PC-9 (cell line): ENCODE results near the gene GADD45G.

ENCODE experiments used
- EZH2 ChIP-seq: fragments of 200-600 bp; sonication (generic); IDR thresholded peaks from 2 replicates; pipeline ENCODE4 v1.8.0; 2017; ENCODE audit warnings: antibody characterized with exemption, low read depth
- TF ChIP-seq, protein P1 (sequence below): fragments of 200-600 bp; sonication (generic); conservative IDR thresholded peaks from 2 replicates; pipeline ENCODE4 v1.6.1; 2017; ENCODE audit warnings: mixed run types, antibody characterized with exemption, mild to moderate bottlenecking, moderate library complexity

DNA sequence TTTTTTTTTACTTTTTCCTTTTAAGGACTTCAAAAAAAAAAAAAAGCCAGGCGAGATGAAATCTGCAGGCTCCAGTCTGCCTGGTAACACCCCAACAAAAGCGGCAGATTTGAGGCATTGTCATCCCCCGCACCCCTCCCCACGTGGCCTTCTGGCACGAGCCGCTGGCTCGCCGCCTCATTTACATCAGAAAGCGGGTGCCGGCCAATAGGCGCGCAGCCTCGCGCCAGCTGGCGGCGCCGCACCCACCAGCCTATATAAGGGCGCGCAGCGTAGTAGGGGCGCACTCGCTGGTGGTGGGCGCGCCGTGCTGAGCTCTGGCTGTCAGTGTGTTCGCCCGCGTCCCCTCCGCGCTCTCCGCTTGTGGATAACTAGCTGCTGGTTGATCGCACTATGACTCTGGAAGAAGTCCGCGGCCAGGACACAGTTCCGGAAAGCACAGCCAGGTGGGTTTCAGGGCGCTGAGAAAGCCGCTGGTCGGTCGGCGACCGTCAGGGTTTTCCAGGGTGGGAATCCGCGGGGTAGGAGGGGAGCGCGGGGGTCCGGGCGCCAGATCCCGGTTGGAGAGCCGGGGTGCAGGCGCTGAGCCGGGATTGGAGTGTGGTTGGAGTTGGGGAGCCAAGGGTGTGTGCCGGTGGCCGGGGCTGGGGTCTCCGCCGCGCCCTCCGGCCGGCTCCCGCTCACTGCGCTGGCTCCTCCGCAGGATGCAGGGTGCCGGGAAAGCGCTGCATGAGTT, at the start of gene GADD45G:
- TF ChIP-seq, protein P1, sequence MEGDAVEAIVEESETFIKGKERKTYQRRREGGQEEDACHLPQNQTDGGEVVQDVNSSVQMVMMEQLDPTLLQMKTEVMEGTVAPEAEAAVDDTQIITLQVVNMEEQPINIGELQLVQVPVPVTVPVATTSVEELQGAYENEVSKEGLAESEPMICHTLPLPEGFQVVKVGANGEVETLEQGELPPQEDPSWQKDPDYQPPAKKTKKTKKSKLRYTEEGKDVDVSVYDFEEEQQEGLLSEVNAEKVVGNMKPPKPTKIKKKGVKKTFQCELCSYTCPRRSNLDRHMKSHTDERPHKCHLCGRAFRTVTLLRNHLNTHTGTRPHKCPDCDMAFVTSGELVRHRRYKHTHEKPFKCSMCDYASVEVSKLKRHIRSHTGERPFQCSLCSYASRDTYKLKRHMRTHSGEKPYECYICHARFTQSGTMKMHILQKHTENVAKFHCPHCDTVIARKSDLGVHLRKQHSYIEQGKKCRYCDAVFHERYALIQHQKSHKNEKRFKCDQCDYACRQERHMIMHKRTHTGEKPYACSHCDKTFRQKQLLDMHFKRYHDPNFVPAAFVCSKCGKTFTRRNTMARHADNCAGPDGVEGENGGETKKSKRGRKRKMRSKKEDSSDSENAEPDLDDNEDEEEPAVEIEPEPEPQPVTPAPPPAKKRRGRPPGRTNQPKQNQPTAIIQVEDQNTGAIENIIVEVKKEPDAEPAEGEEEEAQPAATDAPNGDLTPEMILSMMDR = no peak
- TF ChIP-seq EZH2 = no peak
